Neutrophil (primary cell): ENCODE measurements around the gene MUC7.

Experiments used
- H3K27ac ChIP-seq: fragments of 200-600 bp; sonication (generic); 2 replicates; pipeline ENCODE4 v1.5.1; 2016; ENCODE audit warnings: mild to moderate bottlenecking, moderate library complexity
- H3K27me3 ChIP-seq: fragments of 200-600 bp; sonication (generic); 2 replicates; pipeline ENCODE4 v1.6.0; 2016; ENCODE audit warnings: mild to moderate bottlenecking
- H3K36me3 ChIP-seq: fragments of 200-600 bp; sonication (generic); 2 replicates; pipeline ENCODE4 v1.5.1; 2017
- H3K4me1 ChIP-seq, 2 experiments: fragments of 200-600 bp in 1 of 2; sonication (generic) in 1 of 2; 1 replicate in 1 of 2; 2 replicates in 1 of 2; pipeline versions ENCODE4 v1.5.1 to v1.6.1; 2013 to 2016; ENCODE audit warnings: low read depth in 1 of 2, low read length in 1 of 2, mild to moderate bottlenecking in 1 of 2, moderate library complexity in 1 of 2; ENCODE audit not compliant: control insufficient read depth in 1 of 2, insufficient read depth in 1 of 2
- H3K4me3 ChIP-seq, 2 experiments: fragments of 200-600 bp in 1 of 2; sonication (generic) in 1 of 2; 1 replicate in 1 of 2; 2 replicates in 1 of 2; pipeline ENCODE4 v1.5.1; 2013 to 2016; ENCODE audit warnings: low read depth in 1 of 2, low read length in 1 of 2, mild to moderate bottlenecking in 1 of 2, moderate library complexity in 1 of 2
- H3K9me3 ChIP-seq: fragments of 200-600 bp; sonication (generic); 2 replicates; pipeline ENCODE4 v1.5.1; 2016
- CTCF ChIP-seq: fragments of 200-600 bp; sonication (generic); IDR thresholded peaks from 2 replicates; pipeline ENCODE4 v1.5.1; 2016; ENCODE audit warnings: antibody characterized with exemption

Gene MUC7

DNA sequence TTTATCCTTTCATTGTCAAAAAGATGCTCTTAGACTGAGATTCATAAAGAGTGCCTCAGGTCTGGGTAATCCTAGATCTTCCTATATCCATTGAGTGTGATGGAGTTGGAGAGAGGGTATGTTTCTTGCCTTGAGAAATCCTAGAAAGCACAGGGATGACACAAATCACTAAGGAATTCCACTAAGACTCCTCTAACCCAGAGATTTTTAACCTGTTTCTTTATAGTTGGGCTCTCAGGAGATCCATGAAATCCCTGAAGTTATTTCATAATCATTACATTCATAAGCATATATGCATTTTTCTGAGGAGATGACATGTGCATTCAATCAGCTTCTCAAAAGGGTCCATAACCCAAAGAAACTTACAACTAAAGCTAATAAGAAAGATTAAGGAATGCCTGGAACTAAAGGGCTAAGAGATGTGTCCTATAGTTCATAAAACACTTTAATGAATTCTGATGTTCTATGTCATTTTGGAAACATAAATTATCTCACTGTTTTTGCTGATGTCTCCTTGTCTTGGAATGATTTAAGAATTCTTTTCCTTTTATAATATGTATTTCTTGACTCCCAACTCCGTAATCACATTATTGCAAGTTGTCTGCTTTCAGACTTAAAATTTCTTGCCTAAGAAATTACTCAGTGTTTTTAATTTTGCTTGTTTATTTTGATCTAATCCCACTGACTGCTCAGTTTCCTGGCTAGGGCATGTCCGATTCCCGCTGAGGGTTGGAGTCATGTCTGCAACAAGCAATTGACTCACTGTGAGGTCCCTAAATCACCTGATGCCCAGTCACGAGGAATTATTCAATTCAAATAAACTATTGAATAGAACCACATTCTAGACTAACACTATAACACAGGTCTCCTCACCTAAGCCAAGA lies 43.6 kb downstream of the MUC7 start:
- Histone ChIP-seq H3K27ac (no peak overlapping the region), H3K36me3 (no peaks in the 10 kb centered on the region), H3K9me3 (no peaks in the 10 kb centered on the region)

GRCh38 chr4:70518269-70518668 lies 46.3 kb downstream of the MUC7 start, which contains the start of gene AMTN:
TSS of gene AMTN (plus strand) at chr4:70518569. CDS start at chr4:70518778, 209 bp downstream.
- H3K36me3 ChIP-seq, result no peaks in the 10 kb centered on the region
- H3K4me1 ChIP-seq, result no peaks in the 10 kb centered on the region
- no peaks in the 10 kb centered on the region for H3K27me3 ChIP-seq
- no peak within 1 kb of the TSS for H3K27ac ChIP-seq
- H3K9me3 ChIP-seq, result no peaks in the 10 kb centered on the region
- no peak for TF ChIP-seq CTCF
- H3K4me3 ChIP-seq, result no peak within 1 kb of the TSS

More for the DNA sequence above, 43.6 kb downstream of the MUC7 start:
- H3K4me3 ChIP-seq, result no peak overlapping the region
- no peaks in the 10 kb centered on the region for H3K4me1 ChIP-seq
- TF ChIP-seq CTCF, result no peak
- H3K27me3 ChIP-seq, result no peaks in the 10 kb centered on the region

DNA sequence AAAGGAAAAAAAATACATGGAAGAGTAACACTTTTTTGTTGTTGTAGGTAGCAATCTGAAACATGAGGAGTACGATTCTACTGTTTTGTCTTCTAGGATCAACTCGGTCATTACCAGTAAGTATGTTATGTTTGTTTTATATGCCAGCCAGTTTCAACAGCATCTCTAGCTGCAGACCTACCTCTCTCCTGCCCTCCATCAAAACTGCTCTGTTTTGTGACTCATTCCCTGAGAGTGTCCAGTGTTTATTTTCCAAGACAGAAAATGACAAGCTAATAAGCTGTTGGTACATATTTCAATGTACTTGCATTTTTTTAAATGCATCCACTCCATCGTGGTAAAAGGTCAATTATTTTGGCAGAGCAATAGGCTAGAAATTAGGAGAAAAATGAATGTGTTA lies 46.7 kb downstream of the MUC7 start:
- no peaks in the 10 kb centered on the region for H3K9me3 ChIP-seq
- no peaks in the 10 kb centered on the region for H3K4me1 ChIP-seq
- H3K36me3 ChIP-seq, result no peaks in the 10 kb centered on the region
- H3K27ac ChIP-seq, result no peak overlapping the region
- H3K27me3 ChIP-seq, result no peaks in the 10 kb centered on the region
- no peak for TF ChIP-seq CTCF
- H3K4me3 ChIP-seq, result no peak overlapping the region

DNA sequence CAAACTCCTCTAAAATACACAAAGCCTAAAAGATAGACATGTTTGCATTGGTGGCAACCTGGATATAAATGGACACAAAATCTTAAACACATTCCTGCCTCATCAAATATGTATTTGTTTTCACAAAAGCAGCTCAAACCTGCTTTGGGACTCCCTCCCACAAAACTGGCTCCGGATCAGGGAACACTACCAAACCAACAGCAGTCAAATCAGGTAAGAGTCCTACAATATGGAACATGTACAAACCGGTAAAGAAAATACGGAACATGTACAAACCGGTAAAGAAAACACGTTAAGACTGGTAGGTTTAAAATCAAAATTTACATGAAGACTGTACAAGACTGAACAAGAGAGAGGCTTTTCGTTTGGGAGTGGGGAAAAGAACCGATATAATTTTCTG lies 50.6 kb downstream of the MUC7 start:
- Histone ChIP-seq H3K27ac (no peak overlapping the region), H3K4me3 (no peak overlapping the region)

DNA sequence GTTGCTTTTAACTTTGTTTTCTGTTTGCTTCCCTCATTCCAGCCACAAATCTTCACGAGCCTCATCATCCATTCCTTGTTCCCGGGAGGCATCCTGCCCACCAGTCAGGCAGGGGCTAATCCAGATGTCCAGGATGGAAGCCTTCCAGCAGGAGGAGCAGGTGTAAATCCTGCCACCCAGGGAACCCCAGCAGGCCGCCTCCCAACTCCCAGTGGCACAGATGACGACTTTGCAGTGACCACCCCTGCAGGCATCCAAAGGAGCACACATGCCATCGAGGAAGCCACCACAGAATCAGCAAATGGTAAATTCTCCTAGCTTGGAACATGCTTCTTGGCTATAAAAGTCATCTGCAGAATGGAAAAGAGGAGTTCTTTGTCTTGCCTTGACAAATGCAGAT lies 59.0 kb downstream of the MUC7 start:
- no peaks in the 10 kb centered on the region for H3K27me3 ChIP-seq
- TF ChIP-seq CTCF, result no peak
- no peaks in the 10 kb centered on the region for H3K36me3 ChIP-seq
- H3K4me1 ChIP-seq, result no peaks in the 10 kb centered on the region
- no peak overlapping the region for H3K4me3 ChIP-seq
- H3K9me3 ChIP-seq, result no peaks in the 10 kb centered on the region
- no peak overlapping the region for H3K27ac ChIP-seq

More for the DNA sequence above, 50.6 kb downstream of the MUC7 start:
- TF ChIP-seq CTCF, result no peak
- H3K36me3 ChIP-seq, result no peaks in the 10 kb centered on the region
- H3K4me1 ChIP-seq, result no peaks in the 10 kb centered on the region
- no peaks in the 10 kb centered on the region for H3K27me3 ChIP-seq
- no peaks in the 10 kb centered on the region for H3K9me3 ChIP-seq
